Prostate gland (tissue), 2 donors: Measurements from ENCODE around the gene OR5K3. TPM values are rescaled to one million over a fixed set of nuclear protein-coding genes. Genes with fewer than 3 reads are reported as not detected.

Experiments
- DNase-seq: peaks from one replicate; pipeline ENCODE4 v3.0.0-alpha.2; 2019; ENCODE audit warnings: low spot score
- H3K27ac ChIP-seq, 2 donors: fragments of 200-600 bp; sonication (generic); 2 replicates each; pipeline ENCODE4 v1.5.1; 2017 to 2019
- H3K27me3 ChIP-seq: fragments of 200-600 bp; sonication (generic); replicated peaks from 2 replicates; pipeline ENCODE4 v1.5.1; 2019; ENCODE audit not compliant: insufficient read depth
- H3K36me3 ChIP-seq, 2 donors: fragments of 200-600 bp; sonication (generic); 1 replicate in 1 of 2; 2 replicates in 1 of 2; pipeline versions ENCODE4 v1.5.1 to v1.8.1; 2017 to 2019
- H3K4me1 ChIP-seq: fragments of 200-600 bp; sonication (generic); replicated peaks from 2 replicates; pipeline ENCODE4 v1.5.1; 2019
- H3K4me3 ChIP-seq, 2 donors: fragments of 200-600 bp; sonication (generic); 2 replicates each; pipeline ENCODE4 v1.5.1; 2017 to 2019
- H3K9me3 ChIP-seq: fragments of 200-600 bp; sonication (generic); 2 replicates; pipeline ENCODE4 v1.5.1; 2017
- CTCF ChIP-seq, 4 experiments: fragments of 200-600 bp in 2 of 4; fragments of 450-650 bp in 2 of 4; sonication (generic) in 2 of 4; IDR thresholded peaks; 1 replicate in 3 of 4; 2 replicates in 1 of 4; pipeline ENCODE4 v1.5.1; 2016 to 2019; ENCODE audit warnings: antibody characterized with exemption in 4 of 4, mild to moderate bottlenecking in 2 of 4, moderate library complexity in 2 of 4
- POLR2A ChIP-seq: fragments of 450-650 bp; IDR thresholded peaks from one replicate; pipeline ENCODE4 v1.6.1; 2016; ENCODE audit warnings: antibody characterized with exemption, mild to moderate bottlenecking
- POLR2AphosphoS5 ChIP-seq: sonication (generic); formaldehyde crosslinking; IDR thresholded peaks from one replicate; pipeline ENCODE4 v1.6.1; 2017; ENCODE audit warnings: antibody characterized with exemption
- WGBS: methylation state at CpG from one replicate; pipeline ENCODE4 v1.1.5; 2018; 5-methylcytosine and 5-hydroxymethylcytosine counted together
- intact Hi-C: fragments of 100-400 bp; cut with DNase I; formaldehyde crosslinking; loops from one replicate; pipeline ENCODE4 v1.14.2; 2022
- total RNA-seq, 2 donors: library from RNA; depleted of rRNA; stranded (reverse); fragments of >200 nt; gene quantifications; one replicate each; pipeline ENCODE4 v1.1.0, GENCODE V29; 2016

OR5K3 gene
- total RNA-seq, 2 donors from 2014 or later, result not detected

GRCh38 chr3:98432575-98432974 is 42.1 kb downstream of the OR5K3 start:
- H3K27ac ChIP-seq, result no peak overlapping the region
- no peak for TF ChIP-seq POLR2AphosphoS5
- no peak for TF ChIP-seq CTCF (IDR thresholded peaks at IDR 0.05)
- no peak for TF ChIP-seq POLR2A
- no peaks in the 10 kb centered on the region for H3K27me3 ChIP-seq
- no peaks in the 10 kb centered on the region for H3K36me3 ChIP-seq
- intact Hi-C loops, result no loop called here
- H3K9me3 ChIP-seq, result no peaks in the 10 kb centered on the region
- DNase-seq, result no peak
- no peak overlapping the region for H3K4me3 ChIP-seq
- H3K4me1 ChIP-seq, result no peaks in the 10 kb centered on the region

GRCh38 chr3:98433764-98434163 is 43.3 kb downstream of the OR5K3 start:
- TF ChIP-seq CTCF (IDR thresholded peaks at IDR 0.05) (no peak), POLR2A (no peak), POLR2AphosphoS5 (no peak)
- Histone ChIP-seq H3K27me3 (no peaks in the 10 kb centered on the region), H3K9me3 (no peaks in the 10 kb centered on the region), H3K4me1 (no peaks in the 10 kb centered on the region), H3K4me3 (no peak overlapping the region), H3K36me3 (no peaks in the 10 kb centered on the region), H3K27ac (no peak overlapping the region)
- 40% methylated on average over 2 of the region's 2 CpGs for WGBS
- intact Hi-C loops, result no loop called here
- DNase-seq, result no peak

GRCh38 chr3:98434412-98434811 is 43.9 kb downstream of the OR5K3 start:
- no peaks in the 10 kb centered on the region for H3K36me3 ChIP-seq
- H3K9me3 ChIP-seq, result no peaks in the 10 kb centered on the region
- H3K4me1 ChIP-seq, result no peaks in the 10 kb centered on the region
- no peak overlapping the region for H3K4me3 ChIP-seq
- intact Hi-C loops, result no loop called here
- no peaks in the 10 kb centered on the region for H3K27me3 ChIP-seq
- no peak overlapping the region for H3K27ac ChIP-seq
- no peak for TF ChIP-seq POLR2AphosphoS5
- TF ChIP-seq CTCF (IDR thresholded peaks at IDR 0.05), result no peak
- no peak for TF ChIP-seq POLR2A
- no peak for DNase-seq
- 73% methylated on average over 4 of the region's 4 CpGs for WGBS

GRCh38 chr3:98440283-98440682 is 49.8 kb downstream of the OR5K3 start:
- no peaks in the 10 kb centered on the region for H3K9me3 ChIP-seq
- H3K36me3 ChIP-seq, result no peaks in the 10 kb centered on the region

More at GRCh38 chr3:98440283-98440682, 49.8 kb downstream of the OR5K3 start:
- no peak for TF ChIP-seq POLR2A
- no peak for TF ChIP-seq POLR2AphosphoS5
- intact Hi-C loops, result loop anchor here (10.0 kb wide), 1 partner anchor 55 kb away; no protein-coding TSS in a partner anchor
- H3K4me1 ChIP-seq, result no peaks in the 10 kb centered on the region
- H3K27me3 ChIP-seq, result no peaks in the 10 kb centered on the region
- no peak overlapping the region for H3K27ac ChIP-seq
- no peak overlapping the region for H3K4me3 ChIP-seq
- no peak for DNase-seq

Other genes starting within 250 kb of the OR5K3 start
- not detected for gene OR5H14, start 243.2 kb upstream of the OR5K3 start, total RNA-seq
- not detected for gene OR5H15, start 224.0 kb upstream of the OR5K3 start, total RNA-seq
- not detected for gene OR5H6, start 126.4 kb upstream of the OR5K3 start, total RNA-seq
- gene OR5H2, start 108.2 kb upstream of the OR5K3 start, total RNA-seq, result not detected
- gene OR5K4, start 36.8 kb upstream of the OR5K3 start, total RNA-seq, result 1 to 10 TPM in 1 of 2 donors, not detected in 1; 1.3 TPM
- not detected for gene OR5K1, start 72.5 kb downstream of the OR5K3 start, total RNA-seq
- not detected for gene OR5K2, start 107.0 kb downstream of the OR5K3 start, total RNA-seq
- 100 to 1,000 TPM in 1 of 2 donors, 10 to 100 TPM in 1; 71.2 to 113 TPM for gene CLDND1, start 132.2 kb downstream of the OR5K3 start, total RNA-seq
- gene GPR15, start 141.3 kb downstream of the OR5K3 start, total RNA-seq, result not detected
- gene CPOX, start 202.9 kb downstream of the OR5K3 start, total RNA-seq, result 10 to 100 TPM; 25.3 to 25.6 TPM